ENCODE data around the gene CCNL1. TPM values are rescaled to one million over a fixed set of nuclear protein-coding genes. Genes with fewer than 3 reads are reported as not detected.

The CCNL1 gene
- total and polyA plus RNA-seq, 2 of the 8 experiments (the other 6 are each of a cell fraction or from before 2014, with no cell fraction given), result 64.5 to 68.6 TPM

- Histone ChIP-seq H3K4me2 (ENCODE audit: insufficient read depth in 1 of 2, low read depth in 2 of 2, low read length in 2 of 2) (no peak overlapping the region), H3K9me3 (ENCODE audit: insufficient read depth in 2 of 2, low read depth in 1 of 2, low read length in 1 of 2) (no peaks in the 10 kb centered on the region)
- DNase-seq (ENCODE audit: low read depth in 1 of 2, low spot score in 2 of 2), result no peak
Observed at GRCh38 chr3:157120071-157120892, 39.7 kb downstream of the CCNL1 start.

More at GRCh38 chr3:157120071-157120892, 39.7 kb downstream of the CCNL1 start:
- H4K20me1 ChIP-seq (replicated peaks in 1 of 2; ENCODE audit: control insufficient read depth in 1 of 2, insufficient read depth in 2 of 2, low read length in 2 of 2), result no peaks in the 10 kb centered on the region
- H4K91ac ChIP-seq (replicated peaks; ENCODE audit: insufficient read length, low read length), result no peak overlapping the region
- H3K18ac ChIP-seq (ENCODE audit: extremely low read depth, low read length), result no peak overlapping the region
- H3K23ac ChIP-seq (ENCODE audit: insufficient read length), result no peak overlapping the region
- no peaks in the 10 kb centered on the region; a peak in 1 of 7 replicates for H3K27me3 ChIP-seq (replicated peaks in 1 of 4; ENCODE audit: control insufficient read depth in 3 of 4, extremely low read depth in 1 of 4, insufficient read depth in 3 of 4, low read length in 3 of 4)
- H3K9ac ChIP-seq (replicated peaks in 1 of 4; ENCODE audit: extremely low read depth in 1 of 4, low read depth in 3 of 4, low read length in 3 of 4), result no peak overlapping the region
- H3K4ac ChIP-seq (replicated peaks; ENCODE audit: insufficient read length, low read depth, low read length), result no peak overlapping the region
- H4K8ac ChIP-seq (ENCODE audit: extremely low read depth, insufficient read depth, low read length), result no peak overlapping the region; the same call in 1 of the 2 replicates
- H2BK20ac ChIP-seq (ENCODE audit: low read length), result no peak overlapping the region
- no peak overlapping the region for H2BK12ac ChIP-seq (ENCODE audit: low read depth, low read length)
- WGBS, 2 experiments (ENCODE audit: extremely low coverage in 1 of 2, insufficient coverage in 1 of 2, insufficient read length in 1 of 2, insufficient replicate concordance in 2 of 2, low coverage in 1 of 2, low lambda C conversion rate in 2 of 2, missing lambda C conversion rate in 1 of 2), result 91% methylated on average over 45 of the region's 56 CpGs; no CpG with 5 or more reads in 1 of the 2 experiments
- H2BK5ac ChIP-seq (ENCODE audit: low read depth, low read length), result no peak overlapping the region
- H3K56ac ChIP-seq (replicated peaks; ENCODE audit: insufficient read length, low read depth, low read length), result no peak overlapping the region
- H3K14ac ChIP-seq (ENCODE audit: insufficient read length), result no peak overlapping the region
- no peak overlapping the region for H4K5ac ChIP-seq (ENCODE audit: insufficient read length, low read depth, low read length)
- H3K79me2 ChIP-seq (ENCODE audit: control insufficient read depth in 1 of 2, insufficient read depth in 2 of 2, low read length in 2 of 2), result no peaks in the 10 kb centered on the region
- H3K36me3 ChIP-seq (ENCODE audit: control insufficient read depth in 2 of 4, insufficient read depth in 4 of 4, low read length in 3 of 4), result no peaks in the 10 kb centered on the region
- peak; percentile 14; the same call in 1 of the 2 replicates for TF ChIP-seq MAX (IDR thresholded peaks at IDR 0.05)
- TF ChIP-seq E2F6 (IDR thresholded peaks at IDR 0.05), result peak; percentile 74
- no peak for TF ChIP-seq SP1 (IDR thresholded peaks at IDR 0.05; ENCODE audit: low read depth, low read length)
- H3K79me1 ChIP-seq (ENCODE audit: low read depth, low read length), result no peaks in the 10 kb centered on the region
- no peak overlapping the region for H2BK15ac ChIP-seq (ENCODE audit: low read length)
- H2AK5ac ChIP-seq (ENCODE audit: low read depth, low read length), result no peak overlapping the region
- no peaks in the 10 kb centered on the region; the same call in 1 of the 2 replicates for H3K23me2 ChIP-seq (ENCODE audit: low read depth, low read length)
- ChIA-PET POLR2A (ENCODE audit: partially characterized antibody) (interaction anchor here (1.2 to 2.1 kb wide), 2 partner anchors 11 to 32 kb away, joined by 3 to 4 read pairs; no protein-coding TSS in a partner anchor), CTCF (ENCODE audit: partially characterized antibody) (interaction anchor here (0.6 to 56.4 kb wide), 4 partner anchors 9 to 971 kb away, joined by 3 to 1014 read pairs (median 509); no protein-coding TSS in a partner anchor)
- no peak overlapping the region for H3K4me3 ChIP-seq (ENCODE audit: extremely low read depth in 1 of 4, insufficient read depth in 2 of 4, low read depth in 3 of 4, low read length in 4 of 4)
- H2BK120ac ChIP-seq (replicated peaks; ENCODE audit: low read depth, low read length), result no peak overlapping the region
- no peak overlapping the region for H2AFZ ChIP-seq (ENCODE audit: low read length)
- no peaks in the 10 kb centered on the region; a peak in 1 of 7 replicates for H3K4me1 ChIP-seq (replicated peaks in 1 of 4; ENCODE audit: control insufficient read depth in 3 of 4, insufficient read depth in 4 of 4, low read length in 3 of 4)
- H3K27ac ChIP-seq (ENCODE audit: low read depth, low read length), result no peak overlapping the region
- FAIRE-seq, result no peak
